HepG2 (cell line): ENCODE results near the gene OR2B2. TPM values are rescaled to one million over a fixed set of nuclear protein-coding genes. Genes with fewer than 3 reads are reported as not detected.

Experiments
- ATAC-seq: fragments of 200-7000 bp; cut with Tn5 transposase; 3 replicates; pipeline ENCODE4 v1.9.1; 2020; ENCODE audit warnings: mild to moderate bottlenecking, moderate library complexity
- BruUV-seq: library from RNA; stranded (reverse); fragments of 400-500 nt; replicated peaks from 2 replicates; lab custom pipeline; 2021; lab: Mats Ljungman, UMichigan
- CTCF ChIA-PET: fragments of 300-600 bp; formaldehyde crosslinking; extraction: SDS; loops from one replicate; lab custom pipeline; 2021; ENCODE audit warnings: low total read pairs, inconsistent platforms, low intra/inter-chr PET ratio; lab: Yijun Ruan, JAX
- POLR2A ChIA-PET: fragments of 350-600 bp; sonication (Branson Sonifier 250); formaldehyde crosslinking; loops from one replicate; lab custom pipeline; 2020; ENCODE audit warnings: antibody characterized with exemption, inconsistent platforms; lab: Yijun Ruan, JAX
- DNase-seq: peaks from one replicate; pipeline ENCODE4 v3.0.0-alpha.2; 2015; ENCODE audit warnings: low spot score
- FAIRE-seq: peaks from 3 replicates; lab custom pipeline; 2011; peaks lifted over from hg19 to GRCh38; lab: Jason Lieb, UNC
- H2AFZ ChIP-seq: one replicate; pipeline ENCODE4 v1.6.1; 2011; ENCODE audit warnings: low read length, inconsistent platforms
- H3K27ac ChIP-seq: fragments of 300-600 bp; 3 replicates; pipeline ENCODE4 v1.8.0; 2011; ENCODE audit warnings: mixed run types, mild to moderate bottlenecking, mixed read lengths, low read length, inconsistent platforms; ENCODE audit not compliant: insufficient read depth; ENCODE audit errors: extremely low read length
- H3K27me3 ChIP-seq, 2 experiments: fragments of 200-600 bp in 1 of 2; 2 replicates in 1 of 2; 3 replicates in 1 of 2; pipeline versions ENCODE4 v1.6.0 to v1.8.0; 2011; ENCODE audit warnings: low read length in 2 of 2, mild to moderate bottlenecking in 2 of 2, moderate library complexity in 2 of 2, inconsistent platforms in 1 of 2; ENCODE audit not compliant: insufficient read depth in 2 of 2, control insufficient read depth in 1 of 2
- H3K36me3 ChIP-seq, 2 experiments: fragments of 200-600 bp in 1 of 2; replicated peaks in 1 of 2; 2 replicates in 1 of 2; 3 replicates in 1 of 2; pipeline versions ENCODE4 v1.5.1 to v1.8.0; 2011; ENCODE audit warnings: low read length in 2 of 2, inconsistent platforms in 1 of 2; ENCODE audit not compliant: insufficient read depth in 2 of 2, control insufficient read depth in 1 of 2
- H3K4me1 ChIP-seq: 2 replicates; pipeline ENCODE4 v1.5.1; 2012; ENCODE audit warnings: low read length, inconsistent platforms; ENCODE audit not compliant: insufficient read depth
- H3K4me2 ChIP-seq: 2 replicates; pipeline ENCODE4 v1.6.0; 2011; ENCODE audit warnings: low read depth, low read length, inconsistent platforms
- H3K4me3 ChIP-seq, 3 experiments: fragments of 200-600 bp in 1 of 3; sonication (generic), shearing (Covaris generic) in 1 of 3; replicated peaks in 1 of 3; 2 replicates each; pipeline ENCODE4 v1.5.1; 2011 to 2016; ENCODE audit warnings: low read length in 3 of 3, inconsistent platforms in 2 of 3, low read depth in 2 of 3, mild to moderate bottlenecking in 2 of 3, control low read depth in 1 of 3, mixed read lengths in 1 of 3; ENCODE audit not compliant: insufficient read depth in 1 of 3
- H3K79me2 ChIP-seq: one replicate; pipeline ENCODE4 v1.6.1; 2011; ENCODE audit warnings: low read length, inconsistent platforms; ENCODE audit not compliant: insufficient read depth
- H3K9ac ChIP-seq: 2 replicates; pipeline ENCODE4 v1.6.0; 2011; ENCODE audit warnings: mild to moderate bottlenecking, low read depth, low read length, inconsistent platforms; ENCODE audit not compliant: insufficient read depth
- H3K9me3 ChIP-seq: 2 replicates; pipeline ENCODE4 v1.5.1; 2012; ENCODE audit warnings: mild to moderate bottlenecking, low read length
- H4K20me1 ChIP-seq: 2 replicates; pipeline ENCODE4 v1.6.0; 2011; ENCODE audit warnings: inconsistent platforms, mild to moderate bottlenecking, low read length, moderate library complexity; ENCODE audit not compliant: insufficient read depth
- CAMTA2 ChIP-seq: sonication (generic); formaldehyde crosslinking; IDR thresholded peaks from 2 replicates; pipeline ENCODE4 v1.4.0; 2020; ENCODE audit warnings: mild to moderate bottlenecking, missing genetic modification reagents, borderline replicate concordance
- CBX5 ChIP-seq: sonication (generic); formaldehyde crosslinking; IDR thresholded peaks from 2 replicates; pipeline ENCODE4 v1.4.0; 2020; ENCODE audit warnings: missing genetic modification reagents, borderline replicate concordance
- ELF1 ChIP-seq: sonication (generic); formaldehyde crosslinking; IDR thresholded peaks from 2 replicates; pipeline ENCODE4 v1.4.0; 2020; ENCODE audit warnings: missing genetic modification reagents
- JUN ChIP-seq: sonication (generic); formaldehyde crosslinking; IDR thresholded peaks from 2 replicates; pipeline ENCODE4 v1.4.0; 2020; ENCODE audit warnings: mild to moderate bottlenecking, missing genetic modification reagents
- MLLT10 ChIP-seq: sonication (generic); formaldehyde crosslinking; IDR thresholded peaks from 2 replicates; pipeline ENCODE4 v1.4.0; 2020; ENCODE audit warnings: missing genetic modification reagents
- NCOA1 ChIP-seq: sonication (generic); formaldehyde crosslinking; IDR thresholded peaks from 2 replicates; pipeline ENCODE4 v1.9.0; 2021; ENCODE audit warnings: missing genetic modification reagents
- TGIF2 ChIP-seq: IDR thresholded peaks from 2 replicates; pipeline ENCODE4 v1.6.1; 2016; ENCODE audit warnings: control low read depth, missing compliant biosample characterization
- ZNF580 ChIP-seq: IDR thresholded peaks from 2 replicates; pipeline ENCODE4 v1.6.1; 2016; ENCODE audit warnings: low read depth, borderline replicate concordance
- ZNF615 ChIP-seq: sonication (generic); formaldehyde crosslinking; IDR thresholded peaks from 2 replicates; pipeline ENCODE4 v1.5.0; 2020; ENCODE audit warnings: mild to moderate bottlenecking, missing genetic modification reagents, borderline replicate concordance
- ZNF672 ChIP-seq: sonication (generic); formaldehyde crosslinking; IDR thresholded peaks from 2 replicates; pipeline ENCODE4 v1.8.1; 2022; ENCODE audit warnings: missing genetic modification reagents
- ZNF678 ChIP-seq: sonication (generic); formaldehyde crosslinking; IDR thresholded peaks from 2 replicates; pipeline ENCODE4 v1.4.0; 2020; ENCODE audit warnings: mild to moderate bottlenecking, missing genetic modification reagents
- WGBS: methylation state at CpG from one replicate; pipeline ENCODE4 v1.1.6; 2017; ENCODE audit warnings: low lambda C conversion rate; 5-methylcytosine and 5-hydroxymethylcytosine counted together
- in situ Hi-C: cut with HindIII; loops from 2 replicates; pipeline ENCODE4 v1.10.0; 2017; ENCODE audit warnings: low pct_unique_long_range_greater_than_20kb; ENCODE audit not compliant: extremely low pct_ligation_motif_present
- intact Hi-C: fragments of 100-400 bp; cut with micrococcal nuclease; formaldehyde crosslinking; loops from one replicate; pipeline ENCODE4 v1.10.0; 2022; ENCODE audit not compliant: unreplicated experiment
- polyA plus RNA-seq, 8 experiments: library from polyadenylated mRNA; depleted of rRNA in 3 of 8; stranded (reverse) in 7 of 8; unstranded in 1 of 8; fragments of >200 nt; fragmentation: Illumina TruSeq in 4 of 8; extraction: Trizol in 4 of 8; gene quantifications; 2 replicates each; pipeline versions ENCODE4 v1.2.1 to v1.2.3, GENCODE V29; 2011 to 2016; ENCODE audit warnings: low read depth in 4 of 8, missing spikeins in 1 of 8, mixed read lengths in 1 of 8; ENCODE audit not compliant: insufficient read depth in 1 of 8
- total RNA-seq, 5 experiments: library from RNA; depleted of rRNA; stranded (reverse); fragments of >200 nt; fragmentation: Illumina TruSeq; extraction: Trizol; gene quantifications; 2 replicates each; pipeline ENCODE4 v1.2.3, GENCODE V29; 2016; ENCODE audit warnings: low read depth in 1 of 5
- TF ChIP-seq, protein P1 (sequence below): sonication (generic); formaldehyde crosslinking; IDR thresholded peaks from 2 replicates; pipeline ENCODE4 v1.4.0; 2020; ENCODE audit warnings: mild to moderate bottlenecking, missing genetic modification reagents
- TF ChIP-seq, protein P2 (sequence below): IDR thresholded peaks from 2 replicates; pipeline ENCODE4 v1.6.1; 2016; ENCODE audit warnings: missing compliant biosample characterization, missing genetic modification reagents, borderline replicate concordance

The OR2B2 gene
- total and polyA plus RNA-seq, 2 of the 13 experiments (the other 11 are each of a cell fraction or from before 2014, with no cell fraction given): not detected

GRCh38 chr6:27908017-27908416 lies 4.2 kb downstream of the OR2B2 start:
- Histone ChIP-seq H3K4me1 (no peaks in the 10 kb centered on the region), H3K27me3 (peaks cover 0 to 1% of the 10 kb centered on the region in 2 experiments; a peak in 1 of 5 replicates), H4K20me1 (no peaks in the 10 kb centered on the region), H3K36me3 (no peaks in the 10 kb centered on the region), H3K4me2 (no peak overlapping the region), H3K4me3 (no peak overlapping the region), H3K9me3 (no peaks in the 10 kb centered on the region), H3K27ac (no peak overlapping the region), H3K9ac (no peak overlapping the region), H2AFZ (no peak overlapping the region), H3K79me2 (no peaks in the 10 kb centered on the region)
- ChIA-PET POLR2A (no interaction called here), CTCF (no interaction called here)
- WGBS: 5% methylated on average over 1 of the region's 1 CpG
- in situ Hi-C loops (loop anchor here (10.0 kb wide), 1 partner anchor 733 kb away; no protein-coding TSS in a partner anchor), intact Hi-C loops (loop anchor here (10.0 kb wide), 1 partner anchor 177 kb away; the partner anchor contains the start of gene ZNF165)
- DNase-seq (no peak), FAIRE-seq (no peak), ATAC-seq (no peak)
- no TSS peak for BruUV-seq
- no peak for TF ChIP-seq ZNF672 (CRISPR knock-in tag)
- no peak for TF ChIP-seq ZNF615
- TF ChIP-seq, protein P1, sequence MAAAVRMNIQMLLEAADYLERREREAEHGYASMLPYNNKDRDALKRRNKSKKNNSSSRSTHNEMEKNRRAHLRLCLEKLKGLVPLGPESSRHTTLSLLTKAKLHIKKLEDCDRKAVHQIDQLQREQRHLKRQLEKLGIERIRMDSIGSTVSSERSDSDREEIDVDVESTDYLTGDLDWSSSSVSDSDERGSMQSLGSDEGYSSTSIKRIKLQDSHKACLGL (CRISPR knock-in tag): no peak
- TF ChIP-seq ELF1: no peak
- no peak for TF ChIP-seq CBX5 (CRISPR knock-in tag)
- TF ChIP-seq CAMTA2 (CRISPR knock-in tag): no peak
- no peak for TF ChIP-seq ZNF678 (CRISPR knock-in tag)
- no peak for TF ChIP-seq MLLT10 (CRISPR knock-in tag)
- TF ChIP-seq ZNF580 (CRISPR knock-in tag): no peak
- TF ChIP-seq, protein P2, sequence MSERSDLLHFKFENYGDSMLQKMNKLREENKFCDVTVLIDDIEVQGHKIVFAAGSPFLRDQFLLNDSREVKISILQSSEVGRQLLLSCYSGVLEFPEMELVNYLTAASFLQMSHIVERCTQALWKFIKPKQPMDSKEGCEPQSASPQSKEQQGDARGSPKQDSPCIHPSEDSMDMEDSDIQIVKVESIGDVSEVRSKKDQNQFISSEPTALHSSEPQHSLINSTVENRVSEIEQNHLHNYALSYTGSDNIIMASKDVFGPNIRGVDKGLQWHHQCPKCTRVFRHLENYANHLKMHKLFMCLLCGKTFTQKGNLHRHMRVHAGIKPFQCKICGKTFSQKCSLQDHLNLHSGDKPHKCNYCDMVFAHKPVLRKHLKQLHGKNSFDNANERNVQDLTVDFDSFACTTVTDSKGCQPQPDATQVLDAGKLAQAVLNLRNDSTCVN (CRISPR knock-in tag): no peak
- TF ChIP-seq JUN (CRISPR knock-in tag): no peak
- TF ChIP-seq TGIF2 (CRISPR knock-in tag): no peak
- TF ChIP-seq NCOA1 (CRISPR knock-in tag): no peak
